Mesodermal cell (in vitro differentiated cells): ENCODE measurements around the gene CHCHD3.

Experiments used
- H3K27ac ChIP-seq: 2 replicates; pipeline ENCODE4 v1.7.0; 2013; ENCODE audit warnings: mild to moderate bottlenecking, low read depth, low read length, moderate library complexity; ENCODE audit not compliant: severe bottlenecking
- H3K36me3 ChIP-seq: 2 replicates; pipeline ENCODE4 v1.7.1; 2013; ENCODE audit warnings: mild to moderate bottlenecking, low read length, moderate library complexity; ENCODE audit not compliant: control insufficient read depth, insufficient read depth
- H3K4me1 ChIP-seq: one replicate; pipeline ENCODE4 v1.7.1; 2013; ENCODE audit warnings: mild to moderate bottlenecking, low read length; ENCODE audit not compliant: insufficient read depth, control insufficient read depth, poor library complexity, severe bottlenecking
- H3K4me3 ChIP-seq: 2 replicates; pipeline ENCODE4 v1.7.0; 2013; ENCODE audit warnings: low read length, control low read depth, mild to moderate bottlenecking; ENCODE audit not compliant: insufficient read depth, poor library complexity, severe bottlenecking; ENCODE audit errors: extremely low read depth
- H3K9me3 ChIP-seq: 2 replicates; pipeline ENCODE4 v1.7.1; 2013; ENCODE audit warnings: mild to moderate bottlenecking, low read length, moderate library complexity; ENCODE audit not compliant: control insufficient read depth
- WGBS, 2 experiments: methylation state at CpG; one replicate each; pipeline ENCODE4 v1.1.5; 2013; ENCODE audit warnings: missing lambda C conversion rate in 2 of 2; ENCODE audit not compliant: insufficient coverage in 2 of 2; 5-methylcytosine and 5-hydroxymethylcytosine counted together

CHCHD3 gene

DNA sequence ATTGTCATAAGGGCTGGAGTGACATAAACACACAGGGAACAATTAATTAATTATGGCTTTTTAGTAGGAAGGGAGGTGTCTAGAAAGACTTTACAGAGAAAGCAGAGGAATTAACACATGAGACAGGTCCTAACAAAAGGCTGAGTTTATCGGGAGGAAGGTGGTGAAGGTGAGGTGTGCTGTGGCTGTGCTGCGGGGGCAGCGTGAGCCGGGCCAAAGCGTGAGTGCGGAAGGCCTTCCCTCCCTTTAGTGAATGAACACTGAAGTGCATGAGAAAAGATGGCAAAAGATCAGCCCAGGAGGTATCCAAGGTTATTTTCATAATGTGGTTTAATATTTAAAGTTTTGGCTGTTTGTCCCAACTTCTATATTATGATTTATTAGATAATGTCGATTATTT, 262.2 kb downstream of the CHCHD3 start:
- WGBS, 2 experiments, result 87 to 92% methylated on average over 6 of the region's 7 CpGs
- Histone ChIP-seq H3K27ac (no peak overlapping the region), H3K9me3 (no peaks in the 10 kb centered on the region), H3K36me3 (no peaks in the 10 kb centered on the region), H3K4me1 (peaks cover 8% of the 10 kb centered on the region), H3K4me3 (no peak overlapping the region)

DNA sequence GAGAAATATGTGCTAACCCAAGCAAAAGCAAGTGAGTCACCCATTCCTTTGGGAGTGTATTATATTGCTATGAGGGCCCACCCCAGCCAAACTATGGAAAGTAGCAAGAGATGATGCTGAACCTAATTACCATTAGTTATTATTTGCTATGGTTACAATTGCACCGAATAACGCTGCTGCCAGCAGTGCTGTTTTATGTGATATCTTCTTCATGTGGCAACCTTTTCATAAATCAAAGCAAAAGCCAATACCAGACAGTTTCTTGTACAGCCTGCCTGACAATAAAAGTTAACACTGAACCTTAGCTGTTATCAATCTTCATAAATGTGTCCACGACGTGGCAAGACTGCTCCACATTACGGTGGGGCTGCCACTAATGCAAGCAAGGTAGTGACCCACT, 263.9 kb downstream of the CHCHD3 start:
- Histone ChIP-seq H3K4me1 (peaks cover 8% of the 10 kb centered on the region), H3K9me3 (no peaks in the 10 kb centered on the region)
- WGBS, 2 experiments, result 94 to 100% methylated on average over 3 to 5 of the region's 5 CpGs

GRCh38 chr7:132815696-132816311, 266.1 kb downstream of the CHCHD3 start:
- Histone ChIP-seq H3K4me1 (peaks cover 8% of the 10 kb centered on the region), H3K4me3 (no peak overlapping the region), H3K27ac (no peak overlapping the region), H3K36me3 (peaks cover 4% of the 10 kb centered on the region), H3K9me3 (no peaks in the 10 kb centered on the region)
- 63 to 75% methylated on average over 1 to 3 of the region's 6 CpGs for WGBS, 2 experiments

More for the DNA sequence above, 263.9 kb downstream of the CHCHD3 start:
- Histone ChIP-seq H3K27ac (no peak overlapping the region), H3K4me3 (no peak overlapping the region), H3K36me3 (no peaks in the 10 kb centered on the region)

DNA sequence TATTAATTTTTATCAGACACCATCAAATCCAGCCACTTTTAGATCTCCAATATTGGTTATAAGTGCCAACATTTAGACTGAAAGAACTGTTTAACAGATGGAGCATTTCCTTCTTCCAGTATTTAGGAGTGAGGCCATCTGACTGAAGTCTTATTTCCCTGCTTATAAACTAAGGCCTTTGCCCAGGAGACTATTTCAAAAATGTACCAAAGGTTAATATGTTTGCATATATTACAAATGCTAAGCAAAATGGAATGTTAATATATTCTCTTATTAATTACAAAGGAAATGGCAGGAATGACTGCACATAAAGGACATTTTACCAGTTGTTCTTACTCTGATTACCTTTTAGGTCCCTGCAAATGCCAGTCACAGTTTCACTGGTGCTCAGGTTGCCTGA, 266.8 kb downstream of the CHCHD3 start:
- Histone ChIP-seq H3K4me1 (peaks cover 8% of the 10 kb centered on the region), H3K27ac (no peak overlapping the region)

GRCh38 chr7:132810561-132810960, 271.3 kb downstream of the CHCHD3 start:
- Histone ChIP-seq H3K36me3 (peaks cover 4% of the 10 kb centered on the region), H3K27ac (no peak overlapping the region), H3K9me3 (no peaks in the 10 kb centered on the region), H3K4me1 (peaks cover 2% of the 10 kb centered on the region), H3K4me3 (no peak overlapping the region)
- no CpG with 5 or more reads among the region's 2 CpGs for WGBS, 2 experiments

More for the DNA sequence above, 266.8 kb downstream of the CHCHD3 start:
- peaks cover 4% of the 10 kb centered on the region for H3K36me3 ChIP-seq
- no peak overlapping the region for H3K4me3 ChIP-seq
- H3K9me3 ChIP-seq, result no peaks in the 10 kb centered on the region

DNA sequence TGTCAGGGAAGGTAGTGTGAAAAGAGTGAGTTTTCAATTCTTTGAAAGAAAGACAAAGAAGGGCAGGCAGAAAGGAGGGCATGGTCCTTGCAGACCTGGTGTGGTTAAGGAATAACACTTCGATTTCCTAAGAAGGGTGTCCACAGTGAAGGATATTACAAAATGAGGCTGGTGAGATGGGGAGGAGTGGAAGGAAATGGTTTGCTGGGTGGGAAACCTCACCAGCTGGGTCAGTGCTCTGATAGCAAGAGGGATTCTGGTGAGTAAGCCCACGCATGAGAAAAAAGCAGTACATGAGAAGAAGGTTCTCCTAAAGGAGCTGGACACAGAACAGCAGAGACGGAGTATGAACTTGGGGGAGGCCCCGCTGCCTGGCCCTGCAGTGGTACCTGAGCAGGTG, 275.1 kb downstream of the CHCHD3 start:
- no peaks in the 10 kb centered on the region for H3K4me1 ChIP-seq
- H3K36me3 ChIP-seq, result peaks cover 4% of the 10 kb centered on the region
- H3K9me3 ChIP-seq, result no peaks in the 10 kb centered on the region
- no peak overlapping the region for H3K4me3 ChIP-seq
- H3K27ac ChIP-seq, result no peak overlapping the region
- WGBS, 2 experiments, result 83 to 97% methylated on average over 3 to 4 of the region's 4 CpGs

GRCh38 chr7:132805766-132806165, 276.1 kb downstream of the CHCHD3 start:
- Histone ChIP-seq H3K36me3 (no peaks in the 10 kb centered on the region), H3K9me3 (no peaks in the 10 kb centered on the region), H3K4me1 (no peaks in the 10 kb centered on the region), H3K4me3 (no peak overlapping the region), H3K27ac (no peak overlapping the region)
- 85 to 94% methylated on average over 5 of the region's 5 CpGs for WGBS, 2 experiments

DNA sequence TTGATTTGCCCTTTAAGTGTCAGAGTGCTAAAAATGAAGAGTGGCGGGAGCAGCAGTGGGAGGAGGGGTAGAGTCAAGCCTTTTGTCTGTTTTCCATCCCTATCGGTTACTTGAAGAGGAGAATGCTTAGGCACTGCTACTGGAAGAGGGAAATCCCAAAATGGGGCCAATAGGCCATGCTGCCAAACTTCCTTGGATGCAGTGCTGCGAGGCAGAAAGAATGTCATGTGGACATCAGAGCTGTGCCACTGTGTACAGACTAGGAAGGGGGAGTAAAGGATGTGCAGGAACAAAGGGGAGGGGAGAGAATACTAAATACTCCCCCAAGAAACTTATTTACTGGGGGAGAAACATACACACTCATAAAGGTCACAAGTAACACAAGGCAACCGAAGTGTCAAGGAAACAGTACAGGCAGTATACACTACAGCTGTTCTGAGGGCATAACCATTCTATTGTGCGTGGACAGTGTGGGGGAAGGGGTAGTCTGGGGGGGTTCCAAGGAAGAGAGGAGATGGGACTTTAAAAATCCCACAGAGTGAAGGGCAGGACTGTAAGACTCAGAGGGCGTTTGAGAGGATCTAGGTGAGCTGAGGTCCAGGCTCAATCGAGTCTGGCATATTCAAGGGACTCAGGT, 276.9 kb downstream of the CHCHD3 start:
- Histone ChIP-seq H3K4me1 (no peaks in the 10 kb centered on the region), H3K27ac (no peak overlapping the region), H3K36me3 (no peaks in the 10 kb centered on the region), H3K9me3 (no peaks in the 10 kb centered on the region), H3K4me3 (no peak overlapping the region)
- WGBS, 2 experiments, result 91 to 100% methylated on average over 1 to 4 of the region's 7 CpGs

DNA sequence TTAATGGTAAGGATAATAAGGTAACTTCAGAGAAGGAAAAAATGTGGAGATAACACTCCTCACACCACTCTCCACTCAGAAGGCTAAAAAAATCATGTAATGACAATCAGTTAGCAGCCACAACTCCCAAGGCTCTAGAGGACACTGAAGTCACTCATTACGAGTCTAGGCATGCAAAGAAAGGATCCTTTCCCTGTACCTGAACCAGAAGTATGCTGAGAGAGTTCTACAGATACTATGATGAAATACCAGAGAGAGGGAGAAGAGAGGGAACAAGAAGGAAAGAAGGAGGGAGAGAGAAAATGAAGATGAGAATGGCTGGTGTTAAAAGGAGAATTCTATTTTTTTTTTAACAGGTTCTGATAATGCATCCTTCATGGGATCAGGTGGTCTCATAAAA, 281.4 kb downstream of the CHCHD3 start:
- H3K27ac ChIP-seq, result no peak overlapping the region
- H3K4me3 ChIP-seq, result no peak overlapping the region
- no peaks in the 10 kb centered on the region for H3K36me3 ChIP-seq
- WGBS, 2 experiments, result 78 to 86% methylated on average over 1 of the region's 1 CpG
- no peaks in the 10 kb centered on the region for H3K4me1 ChIP-seq
- H3K9me3 ChIP-seq, result no peaks in the 10 kb centered on the region

DNA sequence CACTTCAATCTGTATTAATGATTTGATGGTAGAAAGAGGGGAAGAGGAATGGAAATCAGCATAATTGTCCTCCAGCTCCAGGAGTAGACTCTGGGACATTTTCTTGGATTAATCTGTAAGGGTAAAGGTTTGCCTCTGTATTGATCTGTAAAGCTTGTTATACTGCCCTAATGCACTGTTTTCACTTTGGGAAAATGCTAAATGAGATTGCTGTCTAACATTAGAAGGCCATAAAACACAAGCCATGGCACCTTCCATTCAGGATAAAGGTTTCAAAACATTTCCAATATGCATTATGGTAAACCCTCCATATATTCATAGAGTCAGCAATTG, 282.8 kb downstream of the CHCHD3 start:
- Histone ChIP-seq H3K27ac (no peak overlapping the region), H3K36me3 (peaks cover 2% of the 10 kb centered on the region), H3K4me1 (no peaks in the 10 kb centered on the region), H3K4me3 (no peak overlapping the region), H3K9me3 (no peaks in the 10 kb centered on the region)

DNA sequence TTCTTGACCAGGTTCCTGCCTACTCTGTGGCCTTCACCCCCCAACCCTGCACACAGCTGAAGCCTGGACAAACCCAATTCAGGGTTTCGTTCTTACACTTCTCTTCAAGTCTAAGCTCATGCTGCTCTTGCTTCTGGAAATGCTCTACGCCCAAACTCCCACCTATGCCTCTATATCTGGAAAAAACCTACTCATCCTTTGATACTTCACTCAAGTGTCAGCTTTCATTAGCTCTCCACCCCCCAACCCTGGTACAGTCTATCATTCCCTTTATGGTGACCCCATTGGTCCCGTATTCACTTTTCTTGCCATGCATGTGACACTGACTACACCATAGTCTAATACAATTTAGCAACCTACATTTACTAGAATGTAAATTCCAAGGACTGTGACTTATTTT, 284.7 kb downstream of the CHCHD3 start:
- H3K9me3 ChIP-seq, result no peaks in the 10 kb centered on the region
- 90 to 93% methylated on average over 3 of the region's 3 CpGs for WGBS, 2 experiments
- H3K36me3 ChIP-seq, result peaks cover 14% of the 10 kb centered on the region
- no peak overlapping the region for H3K4me3 ChIP-seq
- no peak overlapping the region for H3K27ac ChIP-seq
- H3K4me1 ChIP-seq, result no peaks in the 10 kb centered on the region
